DMS 273 (cell line): ENCODE data around the gene TIMM23.
A peak's percentile ranks its signal among the peaks of the same experiment; 100 is the strongest.
"Not testable (repeated sequence)": the region's sequence is repeated elsewhere in the genome, so short reads cannot be mapped to it uniquely, and the experiment has no call there.

Experiments
- DNase-seq: peaks from one replicate; lab custom pipeline; 2025; ENCODE audit not compliant: unreplicated experiment; lab: John Stamatoyannopoulos, UW

Gene TIMM23, protein sequence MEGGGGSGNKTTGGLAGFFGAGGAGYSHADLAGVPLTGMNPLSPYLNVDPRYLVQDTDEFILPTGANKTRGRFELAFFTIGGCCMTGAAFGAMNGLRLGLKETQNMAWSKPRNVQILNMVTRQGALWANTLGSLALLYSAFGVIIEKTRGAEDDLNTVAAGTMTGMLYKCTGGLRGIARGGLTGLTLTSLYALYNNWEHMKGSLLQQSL

DNA sequence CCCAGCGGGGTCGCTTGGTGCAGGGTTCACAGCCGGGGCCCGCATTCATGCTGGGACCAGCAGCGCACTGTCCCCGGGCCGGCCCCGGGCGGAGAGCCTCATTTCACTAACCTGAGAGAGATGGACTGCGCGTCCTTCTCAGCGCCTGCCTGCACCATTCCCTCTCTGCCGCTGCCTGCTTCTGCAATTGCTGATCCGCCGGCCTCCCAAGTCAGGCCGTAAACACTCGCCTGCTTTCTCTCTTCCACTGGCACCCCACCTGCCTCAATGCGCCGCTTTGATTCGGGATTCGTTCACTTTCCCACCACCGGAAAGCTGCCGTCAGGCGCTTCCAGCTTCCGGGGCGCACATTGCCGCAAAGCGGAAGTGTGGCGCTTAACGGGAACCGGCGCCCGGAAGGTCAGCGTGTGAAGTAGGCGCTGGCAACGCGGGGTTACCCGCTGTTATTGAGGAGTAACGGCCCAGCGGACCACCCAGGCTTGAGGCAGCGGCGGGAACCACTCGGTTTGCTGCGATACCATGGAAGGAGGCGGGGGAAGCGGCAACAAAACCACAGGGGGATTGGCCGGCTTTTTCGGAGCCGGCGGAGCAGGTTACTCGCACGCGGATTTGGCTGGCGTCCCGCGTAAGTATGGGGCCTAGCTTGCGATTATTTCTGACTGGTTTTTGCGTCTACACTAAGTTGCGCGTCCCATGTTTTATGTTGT lies at the start of gene TIMM23:
TIMM23 (plus strand) TSS at position 384 of the 707 bp plus-strand sequence; CDS start at position 520, 136 bp downstream.
- DNase-seq: peak; percentile 92

DNA sequence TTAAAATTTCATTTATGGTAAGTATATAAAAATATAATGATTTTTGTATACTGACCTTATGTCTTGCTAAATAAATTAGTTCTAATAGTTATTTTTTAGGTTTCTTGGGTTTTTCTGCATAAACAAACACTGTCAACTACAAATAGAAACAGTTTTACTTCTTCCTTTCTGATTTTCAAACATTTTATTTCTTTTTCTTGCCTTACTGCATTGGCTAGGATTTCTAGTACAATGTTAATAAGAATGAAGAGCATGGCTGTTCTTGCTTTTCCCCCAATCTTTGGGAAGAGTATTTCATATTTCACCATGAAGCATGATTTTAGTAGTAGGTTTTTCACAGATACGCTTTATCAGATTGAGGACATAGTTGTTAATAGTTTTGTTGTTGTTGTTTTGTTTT lies 45.5 kb upstream of the TIMM23 start:
- DNase-seq: not testable (repeated sequence)

DNA sequence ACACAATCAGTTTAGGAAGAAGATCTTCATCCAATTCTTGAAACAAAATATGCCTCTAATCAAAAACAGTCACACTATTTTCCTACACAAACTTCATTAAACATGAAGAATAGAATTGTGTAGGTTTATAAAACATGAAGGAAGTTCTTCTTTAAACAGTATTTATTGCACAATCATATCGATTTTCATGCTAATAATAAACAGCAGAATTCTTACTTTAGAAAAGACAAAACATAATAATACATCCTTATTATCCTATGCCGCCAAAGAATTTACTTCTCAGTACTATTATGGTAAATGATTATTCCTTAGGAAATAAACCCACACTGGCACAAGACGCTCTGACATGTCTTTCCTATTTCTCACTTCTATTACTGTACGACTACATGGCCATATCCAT lies 41.0 kb upstream of the TIMM23 start:
- not testable (repeated sequence) for DNase-seq

DNA sequence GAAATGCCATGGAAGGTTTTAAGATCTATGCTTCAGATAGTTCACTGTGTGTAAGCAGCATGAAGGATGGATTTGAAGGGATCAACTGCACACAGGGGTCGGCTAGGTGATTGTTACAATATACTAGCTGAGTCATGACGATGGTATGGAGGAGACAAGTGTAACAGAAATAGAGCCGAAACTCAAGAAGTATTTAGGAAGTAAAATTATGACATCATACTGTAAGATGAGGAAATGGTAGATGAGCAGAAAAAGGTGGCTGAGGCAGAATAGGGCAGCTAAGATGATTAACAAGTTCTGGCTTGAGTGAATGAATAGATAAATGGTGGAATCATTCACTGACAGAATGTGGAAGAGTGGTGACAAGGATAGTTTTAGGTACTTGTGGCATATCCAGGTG lies 37.5 kb upstream of the TIMM23 start:
- DNase-seq: not testable (repeated sequence)

DNA sequence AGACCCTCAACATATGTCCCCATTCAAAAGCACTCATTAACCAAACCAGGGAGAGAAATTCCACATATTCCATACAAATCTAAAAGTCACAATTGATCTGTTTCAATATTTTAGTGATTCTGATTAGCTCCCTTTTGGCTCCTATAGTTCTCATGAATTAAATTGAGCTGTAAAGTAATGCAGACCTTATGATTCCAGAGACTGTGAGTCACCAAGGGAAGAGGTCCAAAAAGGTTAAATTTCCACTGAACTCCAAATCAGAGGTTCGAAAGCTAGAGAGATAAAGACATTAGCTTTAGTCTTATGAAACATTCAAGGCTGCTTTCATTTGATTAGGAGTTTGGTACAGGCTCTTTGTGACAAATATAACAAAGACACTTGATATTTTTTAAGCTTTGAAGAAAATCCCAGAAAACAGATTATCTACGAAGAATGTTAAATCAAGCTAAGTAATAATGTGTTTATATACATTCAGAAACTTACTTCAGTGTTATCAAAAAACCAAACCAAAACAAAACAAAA lies 33.1 kb upstream of the TIMM23 start:
- not testable (repeated sequence) for DNase-seq

DNA sequence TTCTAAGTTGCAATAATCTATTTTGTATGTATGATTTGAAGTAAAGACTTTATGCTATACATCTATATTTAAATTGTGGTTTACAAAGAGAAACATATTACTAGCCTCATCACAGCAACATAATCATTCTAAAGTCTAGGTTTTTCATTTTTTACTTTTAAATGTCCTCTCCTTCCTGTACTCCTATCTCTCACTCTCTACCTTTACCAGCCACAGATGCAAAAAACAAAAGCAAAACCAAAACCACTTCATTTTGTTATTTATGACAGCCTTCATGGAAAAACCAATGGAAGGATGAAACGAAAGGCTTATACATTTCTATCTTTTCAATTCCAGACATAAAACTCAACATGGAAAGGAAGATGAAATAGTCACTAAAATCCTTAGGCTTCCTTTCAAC lies 31.1 kb upstream of the TIMM23 start:
- not testable (repeated sequence) for DNase-seq

DNA sequence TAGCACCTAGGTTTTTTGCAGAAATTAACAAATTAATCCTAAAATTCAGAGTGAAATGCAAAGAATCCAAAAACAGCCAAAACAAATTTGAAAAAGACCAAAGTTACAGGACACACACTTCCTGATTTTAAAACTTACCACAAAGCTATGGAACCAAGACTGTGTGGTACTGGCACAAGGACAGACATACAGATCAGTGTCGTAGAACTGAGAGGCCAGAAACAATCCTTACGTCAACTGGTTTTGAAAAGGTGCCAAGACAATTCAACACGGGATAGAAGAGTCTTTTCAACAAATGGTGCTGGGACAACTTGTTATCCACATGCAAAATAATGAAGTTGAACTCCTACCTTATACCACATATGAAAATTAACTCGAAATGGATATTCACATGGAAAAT lies 26.8 kb upstream of the TIMM23 start:
- not testable (repeated sequence) for DNase-seq

DNA sequence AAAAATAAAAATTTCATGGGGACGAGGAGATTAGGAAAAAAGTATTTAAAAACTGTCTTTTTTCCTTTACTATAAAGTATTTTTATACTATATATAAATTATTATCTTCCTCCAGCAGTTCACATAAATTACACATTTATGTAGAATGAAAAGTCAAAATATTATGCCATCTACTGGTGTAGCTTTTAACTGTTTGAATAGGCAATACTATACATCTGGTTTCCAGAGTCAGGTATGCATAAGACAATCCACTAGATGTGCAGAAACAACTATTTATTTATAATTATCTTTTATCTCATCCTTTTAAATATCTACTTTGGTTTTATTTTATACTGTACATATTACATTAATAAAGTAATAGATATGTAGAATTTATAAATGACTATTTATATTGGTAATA lies 24.9 kb upstream of the TIMM23 start:
- DNase-seq: not testable (repeated sequence)

DNA sequence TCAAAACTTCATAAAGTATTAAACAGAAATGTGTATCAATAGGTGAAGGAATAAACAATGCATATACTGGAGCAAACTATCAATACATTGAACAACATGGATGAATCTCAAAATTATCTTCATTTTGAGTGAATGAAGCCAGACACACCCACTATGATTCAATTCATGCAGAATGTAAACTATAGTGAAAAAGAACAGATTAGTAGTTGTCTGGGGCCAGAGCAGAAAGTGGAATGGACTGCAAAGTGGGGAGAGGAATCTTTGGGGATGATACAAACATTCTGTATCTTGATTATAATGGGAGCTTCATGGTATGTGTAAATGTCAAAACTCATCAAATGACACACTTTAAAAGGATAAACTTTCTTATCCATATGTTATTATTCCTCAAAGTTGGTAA lies 23.5 kb upstream of the TIMM23 start:
- DNase-seq: not testable (repeated sequence)

DNA sequence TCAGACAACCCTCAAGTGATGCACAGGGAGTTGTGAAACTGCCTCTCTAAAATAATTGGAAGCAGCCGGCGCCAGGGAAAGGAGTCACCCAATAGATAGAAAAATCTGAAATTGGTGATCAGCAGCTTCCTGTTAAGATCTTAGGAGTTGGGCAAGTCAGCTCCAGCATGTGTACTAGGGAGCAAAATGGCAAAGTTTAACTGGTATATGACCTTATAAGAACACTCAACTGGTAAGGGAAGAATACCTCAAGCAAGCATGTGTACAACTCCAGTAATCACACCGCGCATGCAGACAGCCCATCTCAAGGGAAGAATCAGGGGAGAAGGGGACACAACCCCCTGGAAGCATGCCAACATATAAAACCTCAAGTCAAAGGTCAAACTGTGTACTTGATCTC lies 17.9 kb upstream of the TIMM23 start:
- not testable (repeated sequence) for DNase-seq

DNA sequence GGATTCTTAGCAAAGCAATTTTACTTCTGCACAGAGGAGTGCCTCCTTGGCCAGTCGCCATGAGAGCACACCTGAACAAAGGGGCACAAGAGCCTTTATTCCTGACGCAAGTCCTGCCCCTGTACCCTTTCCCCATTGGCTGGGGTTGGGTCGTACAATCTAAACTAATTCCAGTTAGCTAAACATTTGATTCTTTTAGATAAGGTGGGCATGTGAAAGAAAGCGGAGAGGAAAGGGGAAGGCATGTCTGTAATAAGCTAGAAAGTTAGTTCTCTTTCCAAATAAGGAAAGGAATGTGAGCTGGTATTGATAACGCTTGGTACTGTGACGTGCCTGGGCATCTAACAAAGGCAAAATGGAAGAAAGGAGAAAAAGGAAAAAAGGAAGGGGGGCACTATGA lies 15.7 kb upstream of the TIMM23 start:
- DNase-seq: not testable (repeated sequence)

DNA sequence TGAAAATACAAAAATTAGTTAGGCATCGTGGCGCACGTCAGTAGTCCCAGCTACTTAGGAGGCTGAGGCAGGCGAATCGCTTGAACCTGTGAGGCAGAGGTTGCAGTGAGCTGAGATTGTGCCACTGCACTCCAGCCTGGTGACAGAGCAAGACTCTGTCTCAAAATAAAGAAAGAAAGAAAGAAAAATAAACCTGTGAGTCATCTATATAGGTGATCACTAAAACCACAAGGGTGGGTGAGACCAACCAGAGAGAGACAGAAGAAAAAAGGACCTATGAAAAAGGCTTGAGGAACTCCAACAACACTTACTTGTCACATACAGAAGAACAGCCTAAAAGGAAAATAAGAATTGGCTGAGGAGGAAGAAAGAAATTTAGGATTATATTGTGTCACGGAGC lies 14.4 kb upstream of the TIMM23 start:
- not testable (repeated sequence) for DNase-seq

DNA sequence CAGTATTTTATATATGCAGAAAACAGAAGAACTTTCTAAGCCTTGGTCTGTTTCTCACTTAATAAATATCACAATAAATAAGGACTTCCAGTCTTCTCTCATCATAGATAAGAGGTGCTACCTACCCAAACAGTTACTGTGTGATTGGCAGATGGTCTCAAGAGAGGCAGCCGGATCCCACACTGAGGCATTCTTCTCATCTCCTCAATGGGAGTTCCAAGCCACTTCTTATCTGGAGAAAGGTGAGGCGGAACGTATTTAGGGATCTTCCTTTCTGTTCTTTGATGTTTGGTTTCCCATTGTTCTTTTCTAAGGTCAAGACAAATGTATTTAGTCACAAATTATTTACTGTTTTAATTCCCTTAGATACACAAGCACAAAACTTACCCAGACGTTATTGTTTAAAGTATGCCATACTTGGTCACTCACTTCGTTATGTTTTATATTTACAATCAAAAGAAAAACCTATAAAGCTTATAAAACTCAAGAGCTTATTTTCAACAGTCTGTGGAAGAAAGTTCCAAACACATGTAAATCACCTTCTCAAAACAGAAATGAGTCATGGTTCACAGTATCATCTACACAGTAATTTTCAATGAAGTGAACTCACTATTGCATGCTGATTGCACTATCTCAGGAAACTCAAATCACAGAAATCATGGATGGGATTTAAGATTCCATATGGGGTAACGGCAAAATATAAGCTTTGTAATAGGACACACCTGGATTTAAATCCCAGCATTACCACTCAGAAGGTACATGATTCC lies 9.4 kb upstream of the TIMM23 start:
- DNase-seq: not testable (repeated sequence)

DNA sequence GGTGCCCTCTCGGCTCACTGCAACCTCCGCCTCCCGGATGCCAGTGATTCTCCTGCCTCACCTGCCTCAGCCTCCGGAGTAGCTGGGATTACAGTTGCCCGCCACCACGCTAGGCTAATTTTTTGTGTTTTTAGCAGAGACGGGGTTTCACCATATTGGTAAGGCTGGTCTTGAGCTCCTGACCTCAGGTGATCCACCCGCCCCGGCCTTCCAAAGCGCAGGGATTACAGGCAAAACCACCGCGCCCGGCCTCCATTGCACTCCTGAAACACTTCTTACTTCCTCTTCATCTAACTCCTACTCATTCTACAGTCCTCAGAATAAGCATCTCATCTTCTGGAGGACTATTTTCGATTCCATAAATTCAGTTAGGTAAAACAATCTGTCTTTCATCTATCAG lies 1.3 kb upstream of the TIMM23 start:
- DNase-seq: not testable (repeated sequence)

DNA sequence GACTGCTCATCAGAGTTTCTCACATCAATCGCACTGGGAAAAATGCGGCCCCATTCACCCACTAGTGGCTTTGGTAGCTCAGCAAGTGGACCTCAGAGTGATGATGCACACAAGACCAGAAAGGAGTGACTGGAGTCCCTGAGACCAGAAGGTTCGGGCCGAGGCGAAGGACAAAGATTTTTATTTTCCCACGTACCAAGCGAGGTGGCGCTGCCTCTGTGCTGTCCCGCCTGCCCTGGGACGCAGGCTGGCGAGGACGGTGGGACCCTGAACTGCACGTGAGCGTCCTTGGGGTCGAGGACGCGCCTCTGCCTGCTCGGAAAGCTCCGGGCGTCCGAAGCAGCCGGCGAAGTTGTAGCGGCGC lies 565 bp upstream of the TIMM23 start:
- peak; percentile 34 for DNase-seq

DNA sequence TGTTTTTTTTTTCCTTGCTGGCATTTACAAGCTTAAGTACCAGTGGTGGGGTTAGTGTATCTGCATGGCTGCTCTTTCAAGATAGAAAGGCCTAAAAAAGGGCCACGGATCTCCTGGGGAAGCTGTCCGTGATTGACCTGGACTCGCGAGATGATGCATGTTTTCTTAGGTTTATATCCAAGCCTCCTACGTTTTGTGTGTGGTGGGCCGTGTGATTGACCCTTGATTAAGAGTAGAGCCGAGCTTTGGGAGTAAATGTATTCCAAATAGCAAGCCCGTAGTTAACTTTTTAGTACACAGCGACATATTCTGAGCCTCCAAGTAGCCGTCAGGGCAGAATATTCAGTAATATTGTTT lies 502 bp downstream of the TIMM23 start:
- DNase-seq: peak; percentile 13

DNA sequence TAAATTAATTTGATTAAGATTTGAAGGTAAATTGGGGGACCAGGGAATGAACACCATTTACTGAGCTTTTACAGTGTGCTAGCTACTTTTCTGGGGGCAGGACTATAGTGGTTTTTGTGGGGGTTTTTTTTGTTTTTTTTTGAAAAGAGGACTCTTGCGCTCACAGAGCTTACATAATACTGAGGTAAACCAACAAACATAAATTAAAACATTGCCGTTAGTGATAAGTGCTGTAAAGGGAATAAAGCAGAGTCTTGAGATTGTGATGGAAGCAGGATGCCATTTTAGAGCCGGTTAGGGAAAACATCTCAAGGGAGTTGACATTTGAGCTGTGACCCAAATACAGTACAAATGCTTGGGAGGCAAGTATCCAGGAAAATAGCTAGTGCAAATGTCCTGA lies 1.8 kb downstream of the TIMM23 start:
- not testable (repeated sequence) for DNase-seq

DNA sequence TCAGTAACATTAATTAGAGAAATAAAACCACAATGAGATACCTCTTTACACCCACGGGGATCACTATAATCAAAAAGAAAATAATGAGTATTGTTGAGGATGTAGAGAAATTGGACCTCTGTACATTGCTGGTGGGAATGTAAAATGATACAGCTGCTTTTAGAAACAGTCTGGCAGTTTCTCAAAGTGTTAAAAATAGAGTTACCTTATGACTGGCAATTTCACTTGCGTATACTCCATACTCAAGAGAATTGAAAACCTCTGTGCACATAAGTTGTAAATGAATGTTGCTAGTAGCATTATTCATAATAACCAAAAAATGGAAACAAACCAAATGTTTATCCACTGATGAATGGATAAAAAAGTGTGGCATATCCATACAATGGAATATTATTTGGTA lies 6.3 kb downstream of the TIMM23 start:
- not testable (repeated sequence) for DNase-seq

DNA sequence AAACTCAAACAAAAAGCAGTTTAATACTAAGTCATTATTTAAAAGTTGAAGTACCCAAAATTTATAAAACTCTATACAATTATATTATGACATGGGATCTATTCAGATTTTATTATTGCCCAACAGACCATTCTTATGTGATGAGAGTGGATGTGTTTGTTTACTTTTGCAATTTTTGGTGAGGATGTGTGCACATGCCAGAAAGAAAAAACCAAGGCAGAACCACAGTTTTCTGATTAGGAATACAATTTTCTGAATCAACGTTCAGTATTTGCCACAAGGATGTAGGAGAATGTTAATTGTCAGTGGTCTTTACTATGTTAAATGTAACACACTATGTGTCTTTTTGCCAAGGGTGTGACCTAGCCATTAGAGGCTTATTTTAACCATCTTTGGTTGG lies 9.1 kb downstream of the TIMM23 start:
- DNase-seq: not testable (repeated sequence)

DNA sequence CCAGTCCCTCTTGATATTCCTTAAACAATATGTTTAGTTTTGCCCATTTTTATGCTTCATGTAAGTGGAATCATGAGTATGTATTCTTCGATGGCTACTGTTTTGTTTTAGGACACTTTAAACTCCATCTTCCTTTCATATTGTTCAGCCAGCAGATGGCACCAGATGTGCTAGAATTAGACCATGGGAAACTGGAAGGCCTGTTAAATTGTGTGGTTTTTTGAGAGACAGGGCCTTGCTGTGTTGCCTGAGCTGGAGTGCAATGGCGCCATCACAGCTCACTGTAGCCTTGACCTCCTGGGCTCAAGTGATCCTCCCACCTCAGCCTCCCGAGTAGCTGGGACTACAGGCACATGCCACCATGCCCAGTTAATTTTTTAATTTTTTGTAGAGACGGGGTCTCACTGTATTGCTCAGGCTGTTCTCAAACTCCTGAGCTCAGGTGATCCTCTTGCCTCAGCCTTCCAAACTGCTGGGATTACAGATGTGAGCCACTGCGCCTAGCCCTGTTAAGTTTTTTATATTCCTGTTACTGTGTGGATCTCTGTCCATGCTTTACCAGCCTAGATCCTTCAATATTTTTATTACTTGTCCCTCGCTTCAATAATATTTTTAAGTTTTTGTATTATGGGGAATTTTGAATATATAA lies 11.4 kb downstream of the TIMM23 start:
- DNase-seq: peak; percentile 46

DNA sequence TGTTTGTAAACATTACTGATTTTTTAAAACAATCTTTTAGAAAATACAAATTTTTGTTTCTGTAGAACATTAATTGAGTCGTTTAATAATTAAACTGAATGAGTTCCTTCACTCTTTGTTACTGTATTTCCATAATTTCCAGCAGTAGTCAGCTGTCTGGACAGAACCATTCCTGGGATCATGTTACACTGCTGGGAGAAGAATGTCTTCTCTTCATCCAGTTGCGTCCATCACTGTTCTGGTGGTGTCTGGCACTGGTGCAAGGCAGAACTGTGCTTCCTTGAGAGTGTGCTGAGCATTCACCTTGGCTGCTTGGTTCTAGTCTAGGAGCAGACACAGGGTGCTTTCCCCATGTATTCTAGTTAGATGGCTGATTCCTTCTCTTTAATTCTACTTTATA lies 12.2 kb downstream of the TIMM23 start:
- DNase-seq: not testable (repeated sequence)
